Loucy (cell line): ENCODE results near the gene TPSB2.
"Not testable (repeated sequence)": the region's sequence is repeated elsewhere in the genome, so short reads cannot be mapped to it uniquely, and the experiment has no call there.

Experiments
- CTCF ChIP-seq: fragments of 200-600 bp; sonication (generic); conservative IDR thresholded peaks from 2 replicates; pipeline ENCODE4 v1.5.1; 2014; ENCODE audit warnings: mild to moderate bottlenecking, antibody characterized with exemption, low read length
- EZH2phosphoT487 ChIP-seq: fragments of 200-600 bp; IDR thresholded peaks from 2 replicates; pipeline ENCODE4 v1.6.1; 2018; ENCODE audit warnings: antibody characterized with exemption, mild to moderate bottlenecking, moderate library complexity, borderline replicate concordance

- not testable (repeated sequence) for TF ChIP-seq CTCF, EZH2phosphoT487
Measured at GRCh38 chr16:1243363-1243762, 13.4 kb upstream of the TPSB2 start.
